ENCODE data around the gene RNF7. TPM values are rescaled to one million over a fixed set of nuclear protein-coding genes. Genes with fewer than 3 reads are reported as not detected.
A peak's percentile ranks its signal among the peaks of the same experiment; 100 is the strongest.

Gene RNF7
- total RNA-seq, 2 experiments from 2014 or later: 54.0 to 58.9 TPM

DNA sequence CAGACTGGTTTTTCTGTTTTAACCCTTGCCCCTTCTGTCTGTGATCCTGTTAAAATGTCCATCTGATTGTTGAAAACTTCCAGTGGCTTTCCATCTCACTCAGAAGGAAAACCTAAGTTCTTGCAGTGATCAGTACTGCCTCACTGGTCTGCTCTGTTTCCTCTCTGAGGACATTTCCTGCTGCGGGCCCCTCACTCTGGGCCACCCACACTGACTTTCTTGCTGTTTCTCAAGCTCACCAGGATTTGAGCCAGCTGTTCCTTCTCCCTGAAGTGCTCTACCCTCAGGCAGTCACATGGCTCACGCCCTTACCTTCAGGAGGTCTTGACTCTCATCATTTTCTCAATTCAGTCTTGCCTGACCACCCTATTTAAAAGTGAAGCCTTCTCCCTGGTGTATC, 26.9 kb downstream of the RNF7 start:
- H3K27ac Mint-ChIP-seq: no peak overlapping the region
- no peaks in the 10 kb centered on the region for H3K36me3 Mint-ChIP-seq
- H3K4me1 Mint-ChIP-seq (ENCODE audit: low read depth): no peaks in the 10 kb centered on the region
- no peak for DNase-seq
- H3K4me3 Mint-ChIP-seq: no peak overlapping the region
- CTCF ChIA-PET: no interaction called here
- no peaks in the 10 kb centered on the region for H3K27me3 Mint-ChIP-seq
- POLR2A ChIA-PET: no interaction called here
- intact Hi-C loops (cut with micrococcal nuclease): no loop called here
- H3K9me3 Mint-ChIP-seq: no peaks in the 10 kb centered on the region

DNA sequence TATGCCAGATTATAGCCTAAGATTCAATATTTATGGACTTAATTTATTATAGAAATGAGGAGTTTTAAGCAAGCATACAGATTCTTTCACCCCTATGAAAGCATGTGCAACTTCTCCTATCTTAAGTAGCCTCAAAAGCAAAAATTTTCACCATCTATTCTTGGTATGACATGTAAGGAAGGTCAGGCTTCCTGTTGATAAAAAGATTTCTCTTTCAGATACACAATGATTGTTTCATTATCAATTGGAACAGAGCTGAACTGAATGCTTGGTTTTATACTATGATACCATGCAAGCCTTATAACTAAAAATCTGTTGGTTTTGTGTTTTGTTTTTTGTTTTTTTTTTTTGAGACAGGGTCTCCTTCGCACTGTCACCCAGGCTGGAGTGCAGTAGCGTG, 29.0 kb downstream of the RNF7 start:
- POLR2A ChIA-PET: no interaction called here

DNA sequence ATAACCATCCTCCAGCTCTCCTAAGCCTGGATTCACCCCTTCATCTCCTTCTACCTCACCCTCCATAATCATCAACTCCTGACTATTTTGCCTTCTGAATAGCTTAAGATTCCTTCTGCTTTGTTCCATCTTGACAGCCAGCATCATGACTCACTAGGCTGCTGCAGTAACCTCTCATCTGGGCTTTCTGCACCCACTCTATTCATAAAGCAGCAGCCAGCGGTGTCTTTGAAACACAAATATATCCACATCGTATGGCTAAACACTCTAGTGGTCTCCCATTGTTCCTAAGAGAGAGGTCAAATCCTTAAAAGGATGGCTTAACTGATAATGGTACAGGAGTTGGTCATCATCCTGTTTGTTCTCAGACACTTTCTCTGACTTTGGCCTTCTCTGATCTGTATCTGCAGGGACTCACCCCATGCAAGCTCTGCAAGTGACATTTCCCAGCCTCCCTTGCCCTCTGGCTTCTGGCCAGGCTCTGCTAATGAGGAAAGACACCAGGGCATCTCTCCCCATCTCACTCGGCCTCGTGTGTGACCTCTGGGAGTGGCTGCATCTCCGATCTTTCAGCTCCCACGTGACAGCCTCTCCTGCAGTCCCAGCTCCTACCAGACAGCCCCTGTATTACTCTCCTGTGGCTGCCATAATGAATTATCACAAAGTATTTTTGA, 31.3 kb downstream of the RNF7 start:
- no peak for DNase-seq
- ChIA-PET POLR2A (no interaction called here), CTCF (no interaction called here)
- no peak overlapping the region for H3K27ac Mint-ChIP-seq
- no peaks in the 10 kb centered on the region for H3K9me3 Mint-ChIP-seq
- intact Hi-C loops (cut with micrococcal nuclease): no loop called here
- H3K4me1 Mint-ChIP-seq (ENCODE audit: low read depth): no peaks in the 10 kb centered on the region
- H3K4me3 Mint-ChIP-seq: no peak overlapping the region
- no peaks in the 10 kb centered on the region for H3K36me3 Mint-ChIP-seq
- no peaks in the 10 kb centered on the region for H3K27me3 Mint-ChIP-seq

More for the DNA sequence above, 29.0 kb downstream of the RNF7 start:
- no peaks in the 10 kb centered on the region for H3K36me3 Mint-ChIP-seq
- no peak overlapping the region for H3K27ac Mint-ChIP-seq
- CTCF ChIA-PET: interaction anchor here (1.0 to 1.1 kb wide), 2 partner anchors 30 to 108 kb away, joined by 3 to 4 read pairs; no protein-coding TSS in a partner anchor
- no peaks in the 10 kb centered on the region for H3K27me3 Mint-ChIP-seq
- H3K4me1 Mint-ChIP-seq (ENCODE audit: low read depth): no peaks in the 10 kb centered on the region
- no peaks in the 10 kb centered on the region for H3K9me3 Mint-ChIP-seq
- intact Hi-C loops (cut with micrococcal nuclease): no loop called here
- no peak for DNase-seq
- no peak overlapping the region for H3K4me3 Mint-ChIP-seq

DNA sequence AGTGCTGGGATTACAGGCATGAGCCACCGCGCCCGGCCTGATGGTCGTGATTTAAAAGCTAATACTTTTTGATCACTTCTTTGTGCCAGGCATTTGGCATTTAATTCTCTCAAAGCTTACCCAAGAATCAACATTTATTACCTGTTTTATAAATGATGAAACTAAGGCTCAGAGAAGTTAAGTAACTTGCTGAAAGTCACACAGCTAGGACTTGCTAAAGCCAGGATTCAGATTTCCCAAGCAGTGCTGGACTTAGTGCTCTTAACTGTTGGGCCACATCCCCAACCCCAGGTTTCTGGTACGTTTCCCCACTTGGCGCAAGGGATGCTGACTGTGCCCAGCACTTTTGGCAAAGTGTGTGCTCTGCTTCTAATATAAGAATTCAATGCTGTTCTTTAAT, 35.6 kb downstream of the RNF7 start:
- Mint-ChIP-seq H3K4me1 (ENCODE audit: low read depth) (no peaks in the 10 kb centered on the region), H3K27ac (no peak overlapping the region), H3K4me3 (no peak overlapping the region), H3K36me3 (no peaks in the 10 kb centered on the region), H3K9me3 (no peaks in the 10 kb centered on the region), H3K27me3 (no peaks in the 10 kb centered on the region)
- no peak for DNase-seq
- ChIA-PET CTCF (no interaction called here), POLR2A (no interaction called here)
- intact Hi-C loops (cut with micrococcal nuclease): no loop called here

DNA sequence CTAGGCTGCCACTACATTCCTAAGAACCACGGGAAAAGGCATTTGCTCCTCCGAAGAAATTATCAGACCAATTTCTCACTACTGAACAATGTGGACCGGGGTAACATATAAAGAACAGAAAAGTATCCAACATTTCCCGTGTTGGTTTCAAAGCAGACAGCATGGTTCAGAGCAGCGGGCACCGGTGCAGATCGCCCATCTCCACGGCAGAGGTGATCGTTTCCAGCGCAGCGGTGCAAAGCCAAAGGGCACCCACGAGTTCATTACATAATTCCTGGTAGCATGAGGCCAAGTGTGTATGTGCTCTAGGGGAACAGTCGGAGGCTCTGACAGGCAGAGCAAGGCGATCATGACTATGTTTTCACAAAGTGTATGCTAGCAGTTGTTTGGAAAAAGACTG, 38.3 kb downstream of the RNF7 start:
- H3K36me3 Mint-ChIP-seq: no peaks in the 10 kb centered on the region
- intact Hi-C loops (cut with micrococcal nuclease): no loop called here
- H3K9me3 Mint-ChIP-seq: peaks cover 3% of the 10 kb centered on the region
- H3K27ac Mint-ChIP-seq: no peak overlapping the region
- no peak for DNase-seq
- no peaks in the 10 kb centered on the region for H3K4me1 Mint-ChIP-seq (ENCODE audit: low read depth)
- H3K4me3 Mint-ChIP-seq: no peak overlapping the region
- no peaks in the 10 kb centered on the region for H3K27me3 Mint-ChIP-seq
- ChIA-PET POLR2A (no interaction called here), CTCF (no interaction called here)

DNA sequence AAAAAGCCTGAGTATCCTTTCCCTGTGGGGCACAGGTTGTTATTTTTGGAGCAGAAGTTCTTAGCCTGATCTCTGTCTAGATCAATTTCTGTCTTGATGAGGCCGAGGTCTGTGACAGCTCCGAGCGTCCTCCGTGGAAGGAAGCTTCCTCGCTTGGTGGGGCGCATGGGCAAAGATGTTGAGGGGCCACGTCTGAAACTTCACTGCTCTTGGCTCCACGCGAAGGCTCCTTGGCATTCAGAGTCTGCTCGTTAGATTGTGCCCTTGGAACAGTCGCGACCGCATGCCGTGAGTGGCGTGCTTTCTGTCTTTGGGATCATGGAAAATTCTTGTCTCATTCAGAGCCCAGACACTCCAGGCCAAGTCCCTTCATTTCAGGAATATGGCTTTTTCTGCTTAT, 38.8 kb downstream of the RNF7 start:
- H3K27me3 Mint-ChIP-seq: no peaks in the 10 kb centered on the region
- no peaks in the 10 kb centered on the region for H3K36me3 Mint-ChIP-seq
- H3K9me3 Mint-ChIP-seq: peaks cover 3% of the 10 kb centered on the region
- CTCF ChIA-PET: no interaction called here
- no peaks in the 10 kb centered on the region for H3K4me1 Mint-ChIP-seq (ENCODE audit: low read depth)
- DNase-seq: no peak
- no peak overlapping the region for H3K27ac Mint-ChIP-seq
- POLR2A ChIA-PET: no interaction called here
- no peak overlapping the region for H3K4me3 Mint-ChIP-seq
- intact Hi-C loops (cut with micrococcal nuclease): no loop called here

DNA sequence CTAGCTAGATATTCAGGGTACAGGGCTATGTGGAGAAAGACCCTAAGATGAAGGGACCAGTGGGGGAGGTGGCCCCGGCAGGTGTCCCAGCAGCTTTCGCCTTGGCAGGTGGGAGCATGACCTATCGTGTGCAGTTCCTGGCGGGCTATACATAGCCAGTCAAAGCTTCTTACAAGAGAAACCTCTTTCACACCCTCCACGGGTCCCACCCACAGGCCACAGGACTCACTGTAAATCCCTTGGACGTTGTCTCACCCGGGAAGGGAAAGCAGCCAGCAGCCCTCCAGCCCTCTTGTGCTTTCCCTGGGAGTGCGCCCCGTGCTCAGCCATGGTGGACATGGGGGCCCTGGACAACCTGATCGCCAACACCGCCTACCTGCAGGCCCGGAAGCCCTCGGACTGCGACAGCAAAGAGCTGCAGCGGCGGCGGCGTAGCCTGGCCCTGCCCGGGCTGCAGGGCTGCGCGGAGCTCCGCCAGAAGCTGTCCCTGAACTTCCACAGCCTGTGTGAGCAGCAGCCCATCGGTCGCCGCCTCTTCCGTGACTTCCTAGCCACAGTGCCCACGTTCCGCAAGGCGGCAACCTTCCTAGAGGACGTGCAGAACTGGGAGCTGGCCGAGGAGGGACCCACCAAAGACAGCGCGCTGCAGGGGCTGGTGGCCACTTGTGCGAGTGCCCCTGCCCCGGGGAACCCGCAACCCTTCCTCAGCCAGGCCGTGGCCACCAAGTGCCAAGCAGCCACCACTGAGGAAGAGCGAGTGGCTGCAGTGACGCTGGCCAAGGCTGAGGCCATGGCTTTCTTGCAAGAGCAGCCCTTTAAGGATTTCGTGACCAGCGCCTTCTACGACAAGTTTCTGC, 40.1 kb downstream of the RNF7 start:
- Mint-ChIP-seq H3K4me3 (no peak overlapping the region), H3K9me3 (peaks cover 3% of the 10 kb centered on the region), H3K4me1 (ENCODE audit: low read depth) (no peaks in the 10 kb centered on the region), H3K27ac (no peak overlapping the region), H3K27me3 (no peaks in the 10 kb centered on the region), H3K36me3 (no peaks in the 10 kb centered on the region)
- ChIA-PET CTCF (no interaction called here), POLR2A (no interaction called here)
- DNase-seq: no peak
- intact Hi-C loops (cut with micrococcal nuclease): no loop called here

DNA sequence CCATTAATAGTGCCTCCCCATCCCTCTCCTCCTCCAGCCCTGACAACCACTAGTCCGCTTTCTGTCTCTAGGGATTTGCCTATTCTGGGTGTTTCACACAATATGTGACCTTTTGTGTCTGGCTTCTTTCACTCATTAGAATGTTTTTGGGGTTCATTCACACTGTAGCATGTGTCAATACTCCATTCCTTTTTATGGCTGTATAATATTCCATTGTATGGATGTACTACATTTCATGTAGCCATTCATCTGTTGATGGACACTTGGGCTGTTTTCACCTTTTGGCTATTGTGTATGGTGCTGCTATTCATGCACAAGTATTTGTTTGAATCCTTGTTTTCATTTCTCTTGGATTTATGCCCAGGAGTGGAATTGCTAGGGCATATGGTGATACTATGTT, 41.6 kb downstream of the RNF7 start:
- Mint-ChIP-seq H3K27me3 (no peaks in the 10 kb centered on the region), H3K4me1 (ENCODE audit: low read depth) (no peaks in the 10 kb centered on the region), H3K4me3 (no peak overlapping the region), H3K9me3 (peaks cover 3% of the 10 kb centered on the region), H3K36me3 (no peaks in the 10 kb centered on the region), H3K27ac (no peak overlapping the region)
- CTCF ChIA-PET: no interaction called here
- DNase-seq: no peak
- intact Hi-C loops (cut with micrococcal nuclease): no loop called here
- POLR2A ChIA-PET: no interaction called here

DNA sequence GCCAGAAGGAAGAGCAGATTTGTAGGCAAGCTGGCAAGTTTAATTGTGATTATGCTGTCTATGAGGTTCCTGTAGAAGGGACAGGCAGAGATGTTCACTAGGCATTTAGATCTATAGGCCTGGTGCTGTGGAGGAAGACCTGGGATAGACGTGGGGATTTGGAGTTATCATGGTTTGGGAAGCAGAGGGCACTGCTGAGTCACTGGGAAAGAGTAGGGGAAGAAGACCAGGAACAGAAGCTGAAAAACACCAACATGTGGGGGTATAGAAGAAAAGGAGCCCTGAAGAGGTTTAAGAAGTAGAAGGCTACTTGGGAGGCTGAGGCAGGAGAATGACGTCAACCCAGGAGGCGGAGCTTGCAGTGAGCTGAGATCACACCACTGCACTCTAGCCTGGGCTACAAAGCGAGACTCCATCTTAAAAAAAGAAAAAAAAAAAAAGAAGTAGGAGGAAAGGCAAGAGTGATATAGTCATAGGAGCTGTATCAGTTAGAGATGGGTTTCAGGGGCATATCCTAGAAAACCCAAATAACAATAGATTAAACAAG, 44.4 kb downstream of the RNF7 start:
- peaks cover 3% of the 10 kb centered on the region for H3K9me3 Mint-ChIP-seq
- no peak overlapping the region for H3K27ac Mint-ChIP-seq
- CTCF ChIA-PET: interaction anchor here (0.8 kb wide), 2 partner anchors 10 to 43 kb away, joined by 3 to 4 read pairs; no protein-coding TSS in a partner anchor
- intact Hi-C loops (cut with micrococcal nuclease): no loop called here
- DNase-seq: peak; percentile 34
- H3K36me3 Mint-ChIP-seq: no peaks in the 10 kb centered on the region
- no peaks in the 10 kb centered on the region for H3K27me3 Mint-ChIP-seq
- POLR2A ChIA-PET: no interaction called here
- no peaks in the 10 kb centered on the region for H3K4me1 Mint-ChIP-seq (ENCODE audit: low read depth)
- no peak overlapping the region for H3K4me3 Mint-ChIP-seq

DNA sequence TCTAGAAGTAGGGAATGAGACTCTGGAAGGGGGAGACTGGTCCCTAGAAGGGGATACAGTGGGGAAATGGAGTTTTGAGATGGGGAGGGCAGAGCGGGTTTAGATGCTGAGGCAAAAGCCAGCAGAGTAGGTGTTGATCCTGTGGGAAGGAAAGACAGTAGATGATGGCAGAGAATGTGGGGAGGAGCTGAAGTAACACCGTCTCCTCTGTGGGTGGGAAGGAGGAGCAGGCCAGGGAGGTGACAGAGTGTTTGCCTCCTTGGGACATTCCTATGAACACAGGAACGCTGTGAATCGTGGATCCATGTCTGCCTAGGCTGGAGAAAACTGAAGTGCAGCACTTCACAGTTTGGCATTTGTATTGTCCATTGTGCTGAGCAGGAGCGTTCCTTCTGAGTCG, 45.5 kb downstream of the RNF7 start:
- intact Hi-C loops (cut with micrococcal nuclease): no loop called here
- no peak for DNase-seq
- H3K36me3 Mint-ChIP-seq: no peaks in the 10 kb centered on the region
- H3K4me1 Mint-ChIP-seq (ENCODE audit: low read depth): no peaks in the 10 kb centered on the region
- H3K9me3 Mint-ChIP-seq: peaks cover 3% of the 10 kb centered on the region
- ChIA-PET CTCF (interaction anchor here (1.1 kb wide), 1 partner anchor 91 kb away, joined by 3 read pairs; no protein-coding TSS in a partner anchor), POLR2A (no interaction called here)
- H3K27ac Mint-ChIP-seq: no peak overlapping the region
- H3K27me3 Mint-ChIP-seq: no peaks in the 10 kb centered on the region
- no peak overlapping the region for H3K4me3 Mint-ChIP-seq

DNA sequence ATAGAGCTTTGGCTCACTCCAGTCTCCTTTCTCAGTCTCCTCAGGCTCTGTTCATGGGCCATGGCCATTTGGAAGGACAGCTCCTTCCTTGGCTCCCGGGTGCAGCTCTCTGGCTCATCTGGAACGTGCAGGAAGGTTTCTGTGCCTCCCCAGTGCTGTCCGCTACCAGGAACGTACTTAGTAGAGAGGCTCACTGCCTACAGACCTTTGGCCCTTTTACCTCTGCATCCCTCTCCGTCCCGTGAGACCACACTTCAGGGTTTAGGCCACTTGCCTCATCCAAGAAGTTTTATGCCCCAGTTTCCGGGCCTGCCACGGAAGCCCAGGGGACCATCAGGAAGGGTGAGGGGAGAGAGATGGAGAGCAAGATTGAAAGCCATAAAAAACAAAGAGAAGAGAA, 46.0 kb downstream of the RNF7 start:
- intact Hi-C loops (cut with micrococcal nuclease): no loop called here
- H3K36me3 Mint-ChIP-seq: no peaks in the 10 kb centered on the region
- H3K4me1 Mint-ChIP-seq (ENCODE audit: low read depth): no peaks in the 10 kb centered on the region
- H3K4me3 Mint-ChIP-seq: no peak overlapping the region
- no peak for DNase-seq
- no peaks in the 10 kb centered on the region for H3K27me3 Mint-ChIP-seq
- ChIA-PET CTCF (interaction anchor here (1.1 kb wide), 1 partner anchor 91 kb away, joined by 3 read pairs; no protein-coding TSS in a partner anchor), POLR2A (no interaction called here)
- peaks cover 3% of the 10 kb centered on the region for H3K9me3 Mint-ChIP-seq
- H3K27ac Mint-ChIP-seq: no peak overlapping the region

DNA sequence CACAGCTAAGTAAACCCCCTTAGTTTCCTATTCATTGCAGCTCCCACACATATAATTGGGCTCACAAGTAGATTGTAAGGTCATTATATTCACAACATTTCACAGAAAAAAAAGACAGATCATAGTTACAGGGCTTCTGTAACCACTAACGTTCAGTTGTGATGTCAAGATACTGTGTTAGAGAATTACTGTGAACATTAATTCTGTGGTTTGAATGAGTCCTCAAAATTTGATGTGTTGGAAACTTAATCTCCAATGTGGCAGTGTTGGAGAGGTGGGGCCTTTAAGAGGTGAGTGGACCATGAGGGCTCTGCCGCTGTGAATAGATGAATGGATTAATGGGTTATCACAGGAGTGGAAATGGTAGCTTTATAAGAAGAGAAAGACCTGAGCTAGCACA, 46.4 kb downstream of the RNF7 start:
- CTCF ChIA-PET: no interaction called here
- intact Hi-C loops (cut with micrococcal nuclease): no loop called here
- POLR2A ChIA-PET: no interaction called here
- Mint-ChIP-seq H3K27ac (no peak overlapping the region), H3K9me3 (peaks cover 2% of the 10 kb centered on the region), H3K27me3 (no peaks in the 10 kb centered on the region), H3K4me1 (ENCODE audit: low read depth) (no peaks in the 10 kb centered on the region), H3K4me3 (no peak overlapping the region), H3K36me3 (no peaks in the 10 kb centered on the region)
- DNase-seq: no peak

Measured in activated CD4-positive, alpha-beta memory T cell treated with anti-CD3 and anti-CD28 coated beads for 36 hours (primary cell).